ENCODE results near the gene MGAT4B. TPM values are rescaled to one million over a fixed set of nuclear protein-coding genes. Genes with fewer than 3 reads are reported as not detected.

MGAT4B gene
- total RNA-seq, 2 donors from 2014 or later = 165 to 177 TPM

- peaks cover 2% of the 10 kb centered on the region for H3K4me1 ChIP-seq (ENCODE audit: control insufficient read depth, insufficient read depth, low read length)
- H3K36me3 ChIP-seq (ENCODE audit: control insufficient read depth, insufficient read depth, low read length) = peaks cover 15% of the 10 kb centered on the region
- no peaks in the 10 kb centered on the region for H3K27me3 ChIP-seq (ENCODE audit: control insufficient read depth, insufficient read depth, low read length, poor library complexity, severe bottlenecking)
- H3K9ac ChIP-seq (ENCODE audit: extremely low read depth, low read length, poor library complexity, severe bottlenecking) = peak overlapping the region; percentile 18
- WGBS, 2 experiments (ENCODE audit: insufficient coverage in 1 of 2, insufficient read length in 1 of 2) = 77 to 81% methylated on average over 7 to 9 of the region's 9 CpGs
- H3K36me3 Mint-ChIP-seq (ENCODE audit: low read depth) = peaks cover 4% of the 10 kb centered on the region
- H3K9me3 Mint-ChIP-seq = no peaks in the 10 kb centered on the region
- no peak for DNase-seq
- no peaks in the 10 kb centered on the region for H3K9me3 ChIP-seq (ENCODE audit: control insufficient read depth, low read length)
- peak overlapping the region; percentile 68 for H3K27ac Mint-ChIP-seq
- no peaks in the 10 kb centered on the region for H3K27me3 Mint-ChIP-seq (ENCODE audit: insufficient read depth)
- H3K4me3 ChIP-seq (ENCODE audit: low read length) = peak overlapping the region; percentile 78
- peak overlapping the region; percentile 73 for H3K4me3 Mint-ChIP-seq
- no peak overlapping the region for H3K27ac ChIP-seq (ENCODE audit: low read depth, low read length)
- H3K4me1 Mint-ChIP-seq = peaks cover 13% of the 10 kb centered on the region
- TF ChIP-seq, protein P1, sequence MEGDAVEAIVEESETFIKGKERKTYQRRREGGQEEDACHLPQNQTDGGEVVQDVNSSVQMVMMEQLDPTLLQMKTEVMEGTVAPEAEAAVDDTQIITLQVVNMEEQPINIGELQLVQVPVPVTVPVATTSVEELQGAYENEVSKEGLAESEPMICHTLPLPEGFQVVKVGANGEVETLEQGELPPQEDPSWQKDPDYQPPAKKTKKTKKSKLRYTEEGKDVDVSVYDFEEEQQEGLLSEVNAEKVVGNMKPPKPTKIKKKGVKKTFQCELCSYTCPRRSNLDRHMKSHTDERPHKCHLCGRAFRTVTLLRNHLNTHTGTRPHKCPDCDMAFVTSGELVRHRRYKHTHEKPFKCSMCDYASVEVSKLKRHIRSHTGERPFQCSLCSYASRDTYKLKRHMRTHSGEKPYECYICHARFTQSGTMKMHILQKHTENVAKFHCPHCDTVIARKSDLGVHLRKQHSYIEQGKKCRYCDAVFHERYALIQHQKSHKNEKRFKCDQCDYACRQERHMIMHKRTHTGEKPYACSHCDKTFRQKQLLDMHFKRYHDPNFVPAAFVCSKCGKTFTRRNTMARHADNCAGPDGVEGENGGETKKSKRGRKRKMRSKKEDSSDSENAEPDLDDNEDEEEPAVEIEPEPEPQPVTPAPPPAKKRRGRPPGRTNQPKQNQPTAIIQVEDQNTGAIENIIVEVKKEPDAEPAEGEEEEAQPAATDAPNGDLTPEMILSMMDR (conservative IDR thresholded peaks at IDR 0.05) = no peak
These were observed 1.6 kb downstream of the MGAT4B start for GRCh38 chr5:179805070-179805528.

GRCh38 chr5:179804555-179804947 lies 2.1 kb downstream of the MGAT4B start:
- Mint-ChIP-seq H3K4me1 (peaks cover 13% of the 10 kb centered on the region), H3K36me3 (ENCODE audit: low read depth) (peaks cover 8% of the 10 kb centered on the region), H3K9me3 (no peaks in the 10 kb centered on the region), H3K27ac (no peak overlapping the region), H3K27me3 (ENCODE audit: insufficient read depth) (no peaks in the 10 kb centered on the region), H3K4me3 (peak overlapping the region; percentile 73)
- Histone ChIP-seq H3K27ac (ENCODE audit: low read depth, low read length) (no peak overlapping the region), H3K4me3 (ENCODE audit: low read length) (peak overlapping the region; percentile 78), H3K9me3 (ENCODE audit: control insufficient read depth, low read length) (no peaks in the 10 kb centered on the region), H3K36me3 (ENCODE audit: control insufficient read depth, insufficient read depth, low read length) (peaks cover 20% of the 10 kb centered on the region), H3K4me1 (ENCODE audit: control insufficient read depth, insufficient read depth, low read length) (peaks cover 2% of the 10 kb centered on the region), H3K27me3 (ENCODE audit: control insufficient read depth, insufficient read depth, low read length, poor library complexity, severe bottlenecking) (no peaks in the 10 kb centered on the region), H3K9ac (ENCODE audit: extremely low read depth, low read length, poor library complexity, severe bottlenecking) (no peak overlapping the region)
- TF ChIP-seq, protein P1 (conservative IDR thresholded peaks at IDR 0.05) = no peak
- WGBS, 2 experiments (ENCODE audit: insufficient coverage in 1 of 2, insufficient read length in 1 of 2) = 93 to 98% methylated on average over 7 to 8 of the region's 8 CpGs
- no peak for DNase-seq

GRCh38 chr5:179803651-179804554 lies 2.8 kb downstream of the MGAT4B start:
- Mint-ChIP-seq H3K4me3 (peak overlapping the region; percentile 73), H3K27ac (no peak overlapping the region), H3K36me3 (ENCODE audit: low read depth) (peaks cover 15% of the 10 kb centered on the region), H3K9me3 (no peaks in the 10 kb centered on the region), H3K4me1 (peaks cover 13% of the 10 kb centered on the region), H3K27me3 (ENCODE audit: insufficient read depth) (no peaks in the 10 kb centered on the region)
- Histone ChIP-seq H3K4me1 (ENCODE audit: control insufficient read depth, insufficient read depth, low read length) (peaks cover 2% of the 10 kb centered on the region), H3K9me3 (ENCODE audit: control insufficient read depth, low read length) (no peaks in the 10 kb centered on the region), H3K36me3 (ENCODE audit: control insufficient read depth, insufficient read depth, low read length) (peaks cover 27% of the 10 kb centered on the region), H3K4me3 (ENCODE audit: low read length) (no peak overlapping the region), H3K9ac (ENCODE audit: extremely low read depth, low read length, poor library complexity, severe bottlenecking) (no peak overlapping the region), H3K27ac (ENCODE audit: low read depth, low read length) (no peak overlapping the region), H3K27me3 (ENCODE audit: control insufficient read depth, insufficient read depth, low read length, poor library complexity, severe bottlenecking) (no peaks in the 10 kb centered on the region)
- peak; percentile 43 for DNase-seq
- TF ChIP-seq, protein P1 (conservative IDR thresholded peaks at IDR 0.05) = no peak
- 80 to 83% methylated on average over 13 to 18 of the region's 18 CpGs for WGBS, 2 experiments (ENCODE audit: insufficient coverage in 1 of 2, insufficient read length in 1 of 2)
